ENCODE data around the gene HDAC2. TPM values are rescaled to one million over a fixed set of nuclear protein-coding genes. Genes with fewer than 3 reads are reported as not detected.
A peak's percentile ranks its signal among the peaks of the same experiment; 100 is the strongest.
"Not testable (repeated sequence)": the region's sequence is repeated elsewhere in the genome, so short reads cannot be mapped to it uniquely, and the experiment has no call there.

HDAC2 gene
- total RNA-seq, 1 donor from 2014 or later, result 41.2 TPM

DNA sequence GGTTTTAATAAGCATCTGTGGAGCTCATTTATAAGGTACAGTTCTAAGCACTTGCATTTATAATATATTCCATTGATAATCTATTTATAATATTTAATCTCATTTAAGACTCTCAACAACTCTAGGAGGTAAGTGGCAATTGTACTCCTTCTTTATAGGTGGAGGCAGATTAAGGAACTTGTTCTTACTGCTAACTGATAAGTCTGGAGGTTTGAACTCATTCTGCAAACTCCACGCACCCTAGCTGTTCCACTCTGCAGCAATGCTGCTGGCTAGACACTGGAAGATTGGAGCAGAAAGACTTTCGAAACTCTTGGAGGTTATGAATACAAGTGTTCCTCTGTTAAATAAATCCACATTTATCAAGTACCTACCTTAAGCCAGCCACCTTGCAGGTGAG is 793 bp upstream of the HDAC2 start:
- no peak for DNase-seq (ENCODE audit: low spot score)

DNA sequence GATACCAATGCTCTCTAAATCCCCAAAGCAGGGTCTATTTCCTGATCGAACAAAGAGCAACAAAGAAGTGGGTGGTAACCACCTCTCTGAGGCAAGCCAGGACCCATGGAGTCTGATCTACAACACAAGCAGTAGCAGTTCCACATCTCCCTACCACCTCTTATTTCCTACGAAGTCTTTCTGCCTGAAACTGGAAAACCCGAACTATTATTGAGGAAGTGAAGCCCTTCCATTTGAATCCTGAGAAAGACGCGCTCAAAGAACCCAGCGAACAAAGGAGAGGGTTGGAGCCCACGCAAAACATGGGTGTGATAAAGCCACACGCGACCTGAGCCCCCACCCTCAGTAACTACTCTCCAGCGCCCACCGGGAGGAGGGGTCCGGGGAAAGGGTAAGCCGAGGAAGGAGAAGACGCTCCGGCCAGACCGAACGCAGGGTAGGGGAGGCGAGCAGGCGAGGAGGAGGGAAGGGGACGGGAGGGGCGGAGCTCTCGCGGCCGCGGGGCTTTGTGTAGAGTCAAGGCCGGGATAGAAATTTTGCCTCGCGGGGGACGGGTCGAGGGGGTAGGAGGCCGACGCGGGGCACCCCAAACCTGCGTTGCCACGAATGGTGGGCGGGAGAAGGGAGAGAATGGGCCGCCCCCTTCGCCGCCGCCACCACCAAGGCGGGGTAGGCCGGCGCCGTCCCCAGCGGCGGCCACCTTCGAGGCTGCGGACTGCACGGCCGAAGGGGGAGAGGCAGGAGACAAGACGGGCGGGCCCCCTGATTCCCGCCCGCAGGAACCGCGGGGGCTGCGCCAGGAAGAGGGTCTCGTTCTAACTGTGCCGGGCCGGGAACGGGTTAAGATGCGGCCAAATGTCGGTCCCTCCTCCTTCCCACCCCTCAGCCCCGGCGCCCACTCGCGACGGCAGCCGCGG is 802 bp downstream of the HDAC2 start:
- peak; percentile 71 for DNase-seq (ENCODE audit: low spot score)

DNA sequence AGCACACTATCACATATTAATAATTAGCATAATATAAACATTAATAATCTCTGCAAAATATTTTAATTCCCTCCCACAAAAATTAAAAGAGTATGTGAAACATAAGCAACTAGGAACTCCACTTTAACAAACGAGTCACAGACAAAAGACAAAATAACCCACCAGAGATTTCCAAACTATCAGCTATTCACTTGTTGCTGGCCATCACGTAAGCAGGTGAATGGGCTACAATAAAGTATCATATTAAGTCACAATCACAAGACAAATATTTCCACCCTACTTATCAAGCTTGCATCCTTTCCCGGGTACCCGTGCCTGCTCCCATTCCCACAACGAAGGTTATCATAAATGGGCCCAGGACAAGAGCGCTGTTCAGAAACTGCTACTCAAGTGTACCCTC is 2.5 kb downstream of the HDAC2 start:
- no peak for DNase-seq (ENCODE audit: low spot score)

DNA sequence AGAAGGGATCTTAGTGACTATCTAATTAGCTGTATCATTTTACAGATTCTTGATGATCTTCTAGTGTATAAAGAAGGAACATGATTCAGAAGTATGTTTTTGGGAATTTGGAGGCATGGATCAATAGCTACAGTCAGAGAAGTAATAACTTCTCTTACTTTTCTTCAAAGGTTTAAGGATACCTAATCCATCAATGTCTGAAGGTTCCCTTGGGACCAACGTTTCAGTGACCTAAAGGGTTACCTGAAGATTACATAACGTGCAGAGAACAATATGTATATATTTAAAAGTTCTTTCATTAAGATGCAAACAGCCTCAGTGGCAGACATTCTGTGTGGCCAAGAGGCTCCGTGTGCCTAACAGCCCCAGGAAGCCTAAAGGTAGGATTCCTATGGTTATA is 3.2 kb downstream of the HDAC2 start:
- DNase-seq (ENCODE audit: low spot score), result no peak

- no peak for DNase-seq (ENCODE audit: low spot score)
These were observed 10.2 kb downstream of the HDAC2 start for GRCh38 chr6:113960795-113961194.

- DNase-seq (ENCODE audit: low spot score), result no peak
These were observed 11.7 kb downstream of the HDAC2 start for GRCh38 chr6:113959235-113959634.

DNA sequence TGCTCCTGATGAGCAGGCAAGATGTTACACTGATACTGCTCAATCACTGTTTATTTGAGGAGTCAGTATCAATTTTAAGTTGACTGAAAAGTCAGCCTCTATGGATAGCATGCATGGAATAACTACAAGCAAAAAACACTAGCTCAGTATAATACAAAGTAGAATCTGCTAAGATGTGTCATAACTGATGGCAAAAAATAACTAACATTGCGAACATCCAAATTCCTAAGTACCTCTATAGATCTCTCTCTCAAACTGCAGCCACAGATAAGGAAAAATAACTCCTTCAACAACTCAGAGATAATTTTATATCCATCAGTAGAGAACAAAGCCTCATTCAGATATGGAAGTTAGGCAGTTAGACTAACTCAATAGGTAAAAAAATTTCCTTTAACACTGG is 16.3 kb downstream of the HDAC2 start:
- DNase-seq (ENCODE audit: low spot score), result peak; percentile 15

- DNase-seq (ENCODE audit: low spot score), result no peak
These were observed 17.6 kb downstream of the HDAC2 start for GRCh38 chr6:113953346-113953745.

DNA sequence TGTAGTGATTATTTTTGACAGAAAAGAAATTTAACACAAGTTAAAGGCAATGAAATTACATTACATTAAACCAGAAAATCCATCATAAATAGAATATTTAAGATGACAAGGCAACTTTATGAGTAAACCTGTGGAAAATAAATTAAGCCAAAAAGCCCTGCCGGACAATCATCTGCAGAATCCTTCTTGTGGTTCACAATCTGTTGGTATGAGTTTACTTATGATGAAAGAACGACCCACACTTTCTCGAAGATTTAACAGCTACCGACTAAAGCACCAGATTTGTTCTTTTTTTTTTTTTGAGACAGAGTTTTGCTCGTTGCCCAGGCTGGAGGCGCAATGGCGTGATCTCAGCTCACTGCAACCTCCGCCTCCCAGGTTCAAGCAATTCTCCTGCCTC is 21.4 kb downstream of the HDAC2 start:
- DNase-seq (ENCODE audit: low spot score), result no peak

GRCh38 chr6:113944701-113945100 is 26.2 kb downstream of the HDAC2 start:
- DNase-seq (ENCODE audit: low spot score), result no peak

- no peak for DNase-seq (ENCODE audit: low spot score)
These were observed 31.1 kb downstream of the HDAC2 start for GRCh38 chr6:113939825-113940224.

- DNase-seq (ENCODE audit: low spot score), result peak; percentile 83
These were observed 34.6 kb downstream of the HDAC2 start for GRCh38 chr6:113936093-113936934.

DNA sequence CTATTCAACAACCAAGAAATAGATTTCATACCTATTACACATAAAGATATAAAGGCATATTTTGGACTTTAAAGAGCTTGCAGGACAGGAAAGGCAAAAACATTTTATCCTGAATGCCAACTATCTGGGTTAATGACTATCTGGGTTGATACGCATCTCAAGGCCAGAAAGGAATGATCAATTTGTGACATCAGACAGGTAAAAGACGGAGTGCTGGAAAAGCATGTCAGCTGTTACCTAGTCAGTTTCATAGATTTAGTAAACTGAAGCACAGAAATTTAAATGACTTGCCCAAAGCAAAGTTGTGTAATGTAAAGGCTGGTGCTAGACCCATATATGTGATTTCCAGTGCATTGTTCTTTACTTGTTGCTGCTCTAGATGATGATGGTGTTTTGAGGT is 36.8 kb downstream of the HDAC2 start:
- no peak for DNase-seq (ENCODE audit: low spot score)

GRCh38 chr6:113931907-113932306 is 39.0 kb downstream of the HDAC2 start:
- not testable (repeated sequence) for DNase-seq (ENCODE audit: low spot score)

DNA sequence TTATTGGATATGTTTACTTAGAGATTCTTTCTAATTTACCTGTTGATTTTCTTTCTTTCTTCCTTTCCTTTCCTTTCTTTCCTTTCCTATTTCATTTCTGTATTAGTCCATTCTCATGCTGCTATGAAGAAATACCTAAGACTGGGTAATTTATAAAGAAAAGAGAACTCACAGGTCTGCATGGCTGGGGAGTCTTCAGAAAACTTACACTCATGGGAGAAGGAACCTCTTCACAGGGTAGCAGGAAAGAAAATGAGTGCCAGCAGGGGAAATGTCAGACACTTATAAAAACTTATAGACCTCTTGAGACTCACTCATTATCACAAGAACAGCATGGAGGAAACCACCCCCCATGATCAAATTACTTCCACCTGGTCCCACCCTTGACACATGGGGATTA is 40.8 kb downstream of the HDAC2 start:
- no peak for DNase-seq (ENCODE audit: low spot score)

DNA sequence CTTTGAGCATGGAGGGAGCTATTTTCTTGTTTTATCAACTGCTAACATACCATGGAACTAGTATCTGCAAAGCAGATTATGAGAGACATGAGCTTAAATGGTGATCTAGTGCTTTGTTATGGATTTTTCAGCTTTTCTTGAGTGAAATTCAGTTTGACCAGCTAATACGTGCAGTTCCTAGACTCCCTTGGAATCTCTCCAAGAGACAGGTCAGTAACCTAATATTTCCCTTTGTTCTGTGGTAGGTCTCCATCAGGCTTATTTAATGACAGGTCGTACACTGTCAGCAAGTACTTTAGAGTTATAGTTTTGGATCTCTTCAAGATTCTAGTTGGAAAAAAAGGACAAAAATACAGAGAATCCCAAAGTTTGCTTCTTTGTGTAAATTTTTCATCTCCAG is 43.9 kb downstream of the HDAC2 start:
- peak; percentile 10 for DNase-seq (ENCODE audit: low spot score)

- DNase-seq (ENCODE audit: low spot score), result no peak
These were observed 45.6 kb downstream of the HDAC2 start for GRCh38 chr6:113925378-113925777.

- no peak for DNase-seq (ENCODE audit: low spot score)
These were observed 46.6 kb downstream of the HDAC2 start for GRCh38 chr6:113924312-113924723.

DNA sequence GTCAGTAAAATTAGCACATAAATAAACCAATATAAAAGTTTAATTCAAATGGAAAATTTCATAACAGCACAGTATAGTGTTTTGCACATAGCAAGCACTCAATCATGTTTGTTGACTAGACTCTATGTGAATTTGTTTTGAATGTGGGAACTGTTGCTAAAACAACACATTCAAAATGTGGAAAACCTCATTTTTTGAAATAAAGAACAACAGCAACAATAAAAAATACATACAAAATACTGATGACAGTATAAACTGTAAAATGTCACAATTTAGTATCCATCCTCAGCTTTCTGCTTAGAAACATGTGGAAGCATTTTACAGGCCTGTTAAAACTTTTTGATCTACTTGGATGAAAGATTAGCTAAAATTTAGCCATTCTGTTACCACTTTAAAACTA is 47.4 kb downstream of the HDAC2 start:
- DNase-seq (ENCODE audit: low spot score), result no peak

- no peak for DNase-seq (ENCODE audit: low spot score)
These were observed 49.5 kb downstream of the HDAC2 start for GRCh38 chr6:113921299-113921904.

- no peak for DNase-seq (ENCODE audit: low spot score)
These were observed 50.2 kb downstream of the HDAC2 start for GRCh38 chr6:113920663-113921267.

DNA sequence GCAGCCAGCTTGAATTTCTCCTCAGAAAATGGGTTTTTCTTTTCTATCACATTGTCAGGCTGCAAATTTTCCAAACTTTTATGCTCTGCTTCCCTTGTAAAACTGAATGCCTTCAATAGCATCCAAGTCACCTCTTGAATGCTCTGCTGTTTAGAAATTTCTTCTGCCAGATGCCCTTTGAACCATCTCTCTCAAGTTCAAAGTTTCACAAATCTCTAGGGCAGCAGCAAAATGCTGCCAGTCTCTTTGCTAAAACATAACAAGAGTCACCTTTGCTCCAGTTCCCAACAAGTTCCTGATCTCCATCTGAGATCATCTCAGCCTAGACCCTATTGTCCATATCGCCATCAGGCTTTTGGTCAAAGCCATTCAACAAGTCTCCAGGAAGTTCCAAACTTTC is 60.7 kb downstream of the HDAC2 start:
- not testable (repeated sequence) for DNase-seq (ENCODE audit: low spot score)
